Posterior vena cava (tissue), 2 donors: ENCODE data around the gene FCRLB. TPM values are rescaled to one million over a fixed set of nuclear protein-coding genes. Genes with fewer than 3 reads are reported as not detected.

ENCODE experiments used
- DNase-seq: peaks from one replicate; pipeline ENCODE4 v3.0.0-alpha.2; 2020; ENCODE audit warnings: low spot score
- intact Hi-C, 2 donors: fragments of 100-400 bp; cut with DNase I; formaldehyde crosslinking; loops; one replicate each; pipeline versions ENCODE4 v1.14.1 to v1.14.2; 2022 to 2023
- total RNA-seq, 2 donors: library from RNA; stranded (reverse); fragmentation: NEBNext Ultra II Directional; extraction: Animal tissue kit (Norgen Biotek cat#: 25700); gene quantifications; one replicate each; pipeline ENCODE4 v1.2.1, GENCODE V29; 2021
- donor health status: DM: yes; HTN: yes; CAD: no.
- donor health status: DM: yes; HTN: yes; CAD: no.

The FCRLB gene
- total RNA-seq, 2 donors from 2014 or later: 0.38 to 0.74 TPM

DNA sequence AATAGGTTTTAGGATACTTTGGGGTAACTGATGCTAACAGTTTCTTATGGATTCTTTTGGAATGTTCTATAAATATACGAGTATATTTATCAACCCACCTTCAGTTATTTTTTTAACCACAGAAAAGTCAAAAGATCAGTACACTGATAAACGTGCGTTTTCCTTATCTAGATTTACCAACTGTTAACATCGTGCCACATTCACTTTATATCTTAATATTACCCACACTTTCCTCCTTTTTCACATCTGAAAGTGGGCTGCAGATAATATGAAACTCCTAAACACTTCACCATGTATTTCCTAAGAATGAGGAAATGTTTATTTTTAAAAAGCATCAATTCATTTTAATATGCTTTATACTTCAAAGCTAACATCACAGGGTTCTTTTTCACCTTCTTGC, 52.4 kb downstream of the FCRLB start:
- no peak for DNase-seq
- intact Hi-C loops: no loop called here

DNA sequence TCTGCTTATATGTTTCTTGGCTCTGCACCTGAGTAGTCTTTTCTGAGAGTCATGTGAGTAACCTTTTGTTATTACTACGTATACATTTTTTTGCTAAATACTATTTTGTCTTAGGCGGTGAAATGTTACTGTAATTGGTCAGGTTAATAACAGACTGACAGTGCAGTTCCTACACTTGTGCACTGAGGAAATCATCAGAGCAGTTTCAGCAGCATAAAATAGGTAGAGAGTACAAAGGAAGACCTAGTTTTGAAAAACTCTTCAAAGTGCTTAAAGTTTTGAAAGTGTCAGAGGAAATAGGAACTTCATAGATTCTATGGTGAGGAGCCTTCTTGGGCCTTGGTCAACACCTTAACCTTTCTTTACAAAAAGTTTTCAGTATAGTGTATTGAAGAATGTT, 55.9 kb downstream of the FCRLB start:
- no peak for DNase-seq
- intact Hi-C loops: no loop called here

Other genes with a start within 250 kb of the FCRLB start
- 10 to 100 TPM; 60.8 to 93.7 TPM for gene FCGR2A, start 216.1 kb upstream of the FCRLB start, total RNA-seq
- 1 to 10 TPM; 6.4 to 6.7 TPM for gene HSPA6, start 197.0 kb upstream of the FCRLB start, total RNA-seq
- 10 to 100 TPM; 41.0 to 64.2 TPM for gene FCGR3A, start 171.7 kb upstream of the FCRLB start, total RNA-seq
- gene FCGR3B, start 90.4 kb upstream of the FCRLB start, total RNA-seq: 1 to 10 TPM; 4.5 to 9.3 TPM
- gene FCGR2B, start 58.4 kb upstream of the FCRLB start, total RNA-seq: 10 to 100 TPM in 1 of 2 donors, 1 to 10 TPM in 1; 7.4 to 33.0 TPM
- gene FCRLA, start 14.3 kb upstream of the FCRLB start, total RNA-seq: under 1 TPM in 1 of 2 donors, not detected in 1; 0.19 TPM
- gene DUSP12, start 28.2 kb downstream of the FCRLB start, total RNA-seq: 10 to 100 TPM; 15.5 to 17.4 TPM
- gene ATF6, start 44.8 kb downstream of the FCRLB start, total RNA-seq: 10 to 100 TPM; 27.9 to 32.3 TPM